HepG2 (cell line): ENCODE results near the gene ZBTB48.

ENCODE experiments used
- CREB1 ChIP-seq, 2 experiments: fragments of 450-650 bp in 1 of 2; IDR thresholded peaks; 2 replicates each; pipeline ENCODE4 v1.6.1; 2016 to 2017; ENCODE audit warnings: control low read depth in 1 of 2, mild to moderate bottlenecking in 1 of 2, missing compliant biosample characterization in 1 of 2, missing genetic modification characterization in 1 of 2
- EZH2 ChIP-seq: conservative IDR thresholded peaks from 2 replicates; pipeline ENCODE4 v1.6.1; 2012; ENCODE audit warnings: mild to moderate bottlenecking, low read depth, low read length, moderate library complexity
- FOSL2 ChIP-seq: sonication (generic); formaldehyde crosslinking; IDR thresholded peaks from 2 replicates; pipeline ENCODE4 v1.4.0; 2020; ENCODE audit warnings: missing genetic modification reagents
- HDAC6 ChIP-seq: fragments of 200-600 bp; sonication (generic); IDR thresholded peaks from 2 replicates; pipeline ENCODE4 v1.7.0; 2017; ENCODE audit warnings: mild to moderate bottlenecking, antibody characterized with exemption, low read length, low read depth
- IRF2 ChIP-seq: IDR thresholded peaks from 2 replicates; pipeline ENCODE4 v1.6.1; 2018; ENCODE audit warnings: missing genetic modification reagents, missing compliant biosample characterization
- MYC ChIP-seq: sonication (generic); formaldehyde crosslinking; IDR thresholded peaks from 2 replicates; pipeline ENCODE4 v1.9.0; 2021; ENCODE audit warnings: missing genetic modification reagents, borderline replicate concordance
- POLR2A ChIP-seq, 2 experiments: IDR thresholded peaks; 2 replicates each; pipeline ENCODE4 v1.6.1; 2011; ENCODE audit warnings: low read depth in 2 of 2, low read length in 2 of 2, mild to moderate bottlenecking in 1 of 2, moderate library complexity in 1 of 2; ENCODE audit not compliant: insufficient read depth in 1 of 2
- RBFOX2 ChIP-seq: fragments of 200-400 bp; formaldehyde crosslinking; IDR thresholded peaks from 2 replicates; pipeline ENCODE4 v1.6.1; 2017; ENCODE audit warnings: low read depth, mild to moderate bottlenecking, low read length
- TOE1 ChIP-seq: sonication (generic); formaldehyde crosslinking; IDR thresholded peaks from 2 replicates; pipeline ENCODE4 v1.4.0; 2020; ENCODE audit warnings: mild to moderate bottlenecking, missing genetic modification reagents
- ZFX ChIP-seq: sonication (generic); formaldehyde crosslinking; IDR thresholded peaks from 2 replicates; pipeline ENCODE4 v1.4.0; 2020; ENCODE audit warnings: mild to moderate bottlenecking, low read depth, missing genetic modification reagents, moderate library complexity
- TF ChIP-seq, protein P1 (sequence below): sonication (generic); formaldehyde crosslinking; IDR thresholded peaks from 2 replicates; pipeline ENCODE4 v1.5.0; 2020; ENCODE audit warnings: mild to moderate bottlenecking, missing genetic modification reagents, moderate library complexity
- TF ChIP-seq, protein P2 (sequence below), 2 experiments: sonication (generic) in 1 of 2; formaldehyde crosslinking in 1 of 2; IDR thresholded peaks; 2 replicates each; pipeline versions ENCODE4 v1.4.0 to v1.6.1; 2018 to 2020; ENCODE audit warnings: missing genetic modification reagents in 2 of 2, borderline replicate concordance in 1 of 2, low read depth in 1 of 2, mild to moderate bottlenecking in 1 of 2, missing biosample characterization in 1 of 2
- TF ChIP-seq, protein P3 (sequence below): sonication (generic); formaldehyde crosslinking; conservative IDR thresholded peaks from 2 replicates; pipeline ENCODE4 v1.8.1; 2023; ENCODE audit warnings: missing genetic modification reagents
- TF ChIP-seq, protein P4 (sequence below): sonication (generic); formaldehyde crosslinking; IDR thresholded peaks from 2 replicates; pipeline ENCODE4 v1.9.0; 2021; ENCODE audit warnings: missing genetic modification reagents, borderline replicate concordance

DNA sequence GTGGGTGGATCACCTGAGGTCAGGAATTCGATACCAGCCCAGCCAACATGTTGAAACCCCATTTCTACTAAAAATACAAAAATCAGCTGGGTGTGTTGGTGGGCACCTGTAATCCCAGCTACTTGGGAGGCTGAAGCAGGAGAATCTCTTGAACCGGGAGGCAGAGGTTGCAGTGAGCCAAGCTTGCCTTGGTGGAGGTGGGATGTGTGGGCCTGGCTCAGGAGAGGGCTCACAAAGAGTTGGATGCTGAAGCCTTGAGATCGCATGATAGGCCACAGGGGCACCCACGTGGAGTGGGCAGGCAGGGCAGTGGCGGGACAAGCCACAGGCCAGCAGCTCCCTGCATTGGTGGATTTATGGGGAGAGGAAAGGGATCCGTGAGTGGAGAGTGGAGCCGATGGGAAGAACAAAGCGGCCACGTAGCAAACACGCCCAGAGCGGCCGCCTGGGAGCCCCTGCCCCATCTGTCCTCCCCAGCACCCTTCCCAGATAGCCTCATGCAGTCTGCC is 49.2 kb downstream of the ZBTB48 start:
- TF ChIP-seq, protein P1, sequence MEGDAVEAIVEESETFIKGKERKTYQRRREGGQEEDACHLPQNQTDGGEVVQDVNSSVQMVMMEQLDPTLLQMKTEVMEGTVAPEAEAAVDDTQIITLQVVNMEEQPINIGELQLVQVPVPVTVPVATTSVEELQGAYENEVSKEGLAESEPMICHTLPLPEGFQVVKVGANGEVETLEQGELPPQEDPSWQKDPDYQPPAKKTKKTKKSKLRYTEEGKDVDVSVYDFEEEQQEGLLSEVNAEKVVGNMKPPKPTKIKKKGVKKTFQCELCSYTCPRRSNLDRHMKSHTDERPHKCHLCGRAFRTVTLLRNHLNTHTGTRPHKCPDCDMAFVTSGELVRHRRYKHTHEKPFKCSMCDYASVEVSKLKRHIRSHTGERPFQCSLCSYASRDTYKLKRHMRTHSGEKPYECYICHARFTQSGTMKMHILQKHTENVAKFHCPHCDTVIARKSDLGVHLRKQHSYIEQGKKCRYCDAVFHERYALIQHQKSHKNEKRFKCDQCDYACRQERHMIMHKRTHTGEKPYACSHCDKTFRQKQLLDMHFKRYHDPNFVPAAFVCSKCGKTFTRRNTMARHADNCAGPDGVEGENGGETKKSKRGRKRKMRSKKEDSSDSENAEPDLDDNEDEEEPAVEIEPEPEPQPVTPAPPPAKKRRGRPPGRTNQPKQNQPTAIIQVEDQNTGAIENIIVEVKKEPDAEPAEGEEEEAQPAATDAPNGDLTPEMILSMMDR (CRISPR knock-in tag): no peak
- TF ChIP-seq ZFX (CRISPR knock-in tag) (no peak), IRF2 (CRISPR knock-in tag) (no peak), RBFOX2 (no peak), MYC (no peak), FOSL2 (CRISPR knock-in tag) (no peak), HDAC6 (no peak), CREB1 (IDR thresholded peaks at IDR 0.05) (no peak), CREB1 (CRISPR knock-in tag; IDR thresholded peaks at IDR 0.05) (no peak), POLR2A (IDR thresholded peaks at IDR 0.05; ENCODE audit: insufficient read depth in 1 of 2, low read depth in 2 of 2, low read length in 2 of 2) (no peak), TOE1 (CRISPR knock-in tag) (no peak), EZH2 (no peak)
- TF ChIP-seq, protein P2, sequence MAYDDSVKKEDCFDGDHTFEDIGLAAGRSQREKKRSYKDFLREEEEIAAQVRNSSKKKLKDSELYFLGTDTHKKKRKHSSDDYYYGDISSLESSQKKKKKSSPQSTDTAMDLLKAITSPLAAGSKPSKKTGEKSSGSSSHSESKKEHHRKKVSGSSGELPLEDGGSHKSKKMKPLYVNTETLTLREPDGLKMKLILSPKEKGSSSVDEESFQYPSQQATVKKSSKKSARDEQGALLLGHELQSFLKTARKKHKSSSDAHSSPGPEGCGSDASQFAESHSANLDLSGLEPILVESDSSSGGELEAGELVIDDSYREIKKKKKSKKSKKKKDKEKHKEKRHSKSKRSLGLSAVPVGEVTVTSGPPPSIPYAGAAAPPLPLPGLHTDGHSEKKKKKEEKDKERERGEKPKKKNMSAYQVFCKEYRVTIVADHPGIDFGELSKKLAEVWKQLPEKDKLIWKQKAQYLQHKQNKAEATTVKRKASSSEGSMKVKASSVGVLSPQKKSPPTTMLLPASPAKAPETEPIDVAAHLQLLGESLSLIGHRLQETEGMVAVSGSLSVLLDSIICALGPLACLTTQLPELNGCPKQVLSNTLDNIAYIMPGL (CRISPR knock-in tag; IDR thresholded peaks at IDR 0.05; ENCODE audit: borderline replicate concordance in 1 of 2, low read depth in 1 of 2): no peak
- TF ChIP-seq, protein P3, sequence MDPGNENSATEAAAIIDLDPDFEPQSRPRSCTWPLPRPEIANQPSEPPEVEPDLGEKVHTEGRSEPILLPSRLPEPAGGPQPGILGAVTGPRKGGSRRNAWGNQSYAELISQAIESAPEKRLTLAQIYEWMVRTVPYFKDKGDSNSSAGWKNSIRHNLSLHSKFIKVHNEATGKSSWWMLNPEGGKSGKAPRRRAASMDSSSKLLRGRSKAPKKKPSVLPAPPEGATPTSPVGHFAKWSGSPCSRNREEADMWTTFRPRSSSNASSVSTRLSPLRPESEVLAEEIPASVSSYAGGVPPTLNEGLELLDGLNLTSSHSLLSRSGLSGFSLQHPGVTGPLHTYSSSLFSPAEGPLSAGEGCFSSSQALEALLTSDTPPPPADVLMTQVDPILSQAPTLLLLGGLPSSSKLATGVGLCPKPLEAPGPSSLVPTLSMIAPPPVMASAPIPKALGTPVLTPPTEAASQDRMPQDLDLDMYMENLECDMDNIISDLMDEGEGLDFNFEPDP (CRISPR knock-in tag): no peak
- TF ChIP-seq, protein P4, sequence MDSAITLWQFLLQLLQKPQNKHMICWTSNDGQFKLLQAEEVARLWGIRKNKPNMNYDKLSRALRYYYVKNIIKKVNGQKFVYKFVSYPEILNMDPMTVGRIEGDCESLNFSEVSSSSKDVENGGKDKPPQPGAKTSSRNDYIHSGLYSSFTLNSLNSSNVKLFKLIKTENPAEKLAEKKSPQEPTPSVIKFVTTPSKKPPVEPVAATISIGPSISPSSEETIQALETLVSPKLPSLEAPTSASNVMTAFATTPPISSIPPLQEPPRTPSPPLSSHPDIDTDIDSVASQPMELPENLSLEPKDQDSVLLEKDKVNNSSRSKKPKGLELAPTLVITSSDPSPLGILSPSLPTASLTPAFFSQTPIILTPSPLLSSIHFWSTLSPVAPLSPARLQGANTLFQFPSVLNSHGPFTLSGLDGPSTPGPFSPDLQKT (CRISPR knock-in tag): no peak
